GM21717 (cell line): ENCODE measurements around the gene FLRT2.

Experiments used
- ATAC-seq: cut with Tn5 transposase; IDR thresholded peaks from one replicate; pipeline ENCODE4 v1.9.1; 2021; ENCODE audit warnings: mild to moderate bottlenecking, moderate library complexity; ENCODE audit not compliant: unreplicated experiment

Gene FLRT2

DNA sequence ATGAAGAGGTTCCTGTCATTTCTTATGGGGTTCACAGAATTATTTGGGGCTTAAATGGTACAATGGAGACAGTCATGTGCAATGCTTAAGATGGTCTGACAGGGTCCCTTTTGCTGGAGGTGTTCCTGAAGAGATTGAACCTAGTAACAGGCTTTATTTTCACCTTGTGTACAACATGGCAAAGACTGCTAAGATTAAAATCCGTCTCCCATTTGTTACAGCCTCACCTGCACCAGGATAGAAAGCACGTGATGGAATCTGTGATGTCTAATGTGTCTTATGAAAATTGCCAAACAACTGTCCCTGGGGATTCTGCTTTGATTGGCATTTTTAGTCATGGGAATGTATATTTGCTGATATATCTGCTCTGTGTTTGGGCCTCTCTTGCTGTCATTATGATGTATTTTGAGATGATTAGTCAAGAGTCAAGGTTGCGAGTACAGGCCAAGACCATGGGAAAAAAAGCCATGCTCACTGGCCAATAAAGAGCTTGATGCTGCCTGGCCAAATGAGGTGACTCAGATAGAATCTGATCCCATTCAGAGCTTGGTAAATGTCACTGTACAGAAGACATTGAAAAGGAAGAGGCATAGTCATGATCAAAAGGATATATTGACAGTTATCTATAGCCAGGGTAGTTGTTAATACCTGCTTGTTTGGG lies 96.1 kb downstream of the FLRT2 start:
- no peak for ATAC-seq

DNA sequence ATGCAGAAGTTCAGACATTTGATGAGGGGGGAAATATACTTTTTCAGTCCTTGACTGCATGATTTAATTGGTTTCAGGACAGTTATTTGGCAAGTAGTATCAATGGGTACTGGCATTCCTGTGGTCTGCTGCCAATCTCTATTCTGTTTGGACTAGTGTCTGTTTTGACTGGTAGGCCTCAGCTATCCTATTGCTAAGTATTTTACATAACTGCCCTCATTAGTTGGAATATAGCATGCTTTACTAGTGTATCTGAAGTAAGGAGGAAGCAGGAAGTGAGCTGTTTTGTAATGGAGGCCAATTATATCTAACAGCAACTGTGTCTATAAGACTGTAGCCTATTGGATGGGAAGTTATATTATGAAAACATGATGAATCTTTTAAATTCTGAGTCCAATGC lies 104.3 kb downstream of the FLRT2 start:
- ATAC-seq: no peak

DNA sequence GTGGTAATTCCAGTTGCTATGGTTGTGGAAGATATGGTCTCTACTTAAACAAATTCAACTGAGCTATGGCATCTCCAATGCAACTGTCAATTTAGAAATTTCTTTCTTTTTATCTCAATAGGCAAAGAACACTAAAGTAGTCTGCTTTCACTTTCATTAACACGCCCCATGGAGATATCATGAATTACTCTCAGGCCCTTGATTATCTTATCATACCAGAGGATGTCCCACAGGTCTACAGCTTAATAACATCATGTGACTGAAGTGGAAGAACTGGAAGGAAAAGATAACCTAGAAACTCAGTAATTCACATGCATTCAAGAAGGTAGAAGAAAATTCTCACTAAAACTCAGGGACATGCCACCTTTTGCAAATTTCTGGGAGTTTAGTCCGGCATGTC lies 114.3 kb downstream of the FLRT2 start:
- ATAC-seq: no peak

DNA sequence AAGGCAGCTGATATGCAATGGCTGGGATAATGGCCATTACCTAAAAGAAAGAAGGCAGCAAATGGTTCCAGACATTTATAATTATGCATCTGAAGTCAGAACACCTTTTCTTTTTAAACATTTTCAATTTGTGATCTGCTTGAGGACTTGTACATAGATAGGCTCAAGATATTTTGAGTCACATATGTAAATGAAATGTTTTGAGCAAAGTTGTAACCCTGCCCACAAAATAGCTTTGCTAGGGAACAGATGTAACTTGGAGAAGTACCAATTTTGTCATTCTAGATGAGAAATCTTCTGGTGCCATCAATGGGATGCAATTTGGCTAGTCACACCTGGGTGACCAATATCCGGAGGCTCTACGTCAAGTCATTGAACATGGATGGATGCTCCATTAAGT lies 123.1 kb downstream of the FLRT2 start:
- no peak for ATAC-seq

DNA sequence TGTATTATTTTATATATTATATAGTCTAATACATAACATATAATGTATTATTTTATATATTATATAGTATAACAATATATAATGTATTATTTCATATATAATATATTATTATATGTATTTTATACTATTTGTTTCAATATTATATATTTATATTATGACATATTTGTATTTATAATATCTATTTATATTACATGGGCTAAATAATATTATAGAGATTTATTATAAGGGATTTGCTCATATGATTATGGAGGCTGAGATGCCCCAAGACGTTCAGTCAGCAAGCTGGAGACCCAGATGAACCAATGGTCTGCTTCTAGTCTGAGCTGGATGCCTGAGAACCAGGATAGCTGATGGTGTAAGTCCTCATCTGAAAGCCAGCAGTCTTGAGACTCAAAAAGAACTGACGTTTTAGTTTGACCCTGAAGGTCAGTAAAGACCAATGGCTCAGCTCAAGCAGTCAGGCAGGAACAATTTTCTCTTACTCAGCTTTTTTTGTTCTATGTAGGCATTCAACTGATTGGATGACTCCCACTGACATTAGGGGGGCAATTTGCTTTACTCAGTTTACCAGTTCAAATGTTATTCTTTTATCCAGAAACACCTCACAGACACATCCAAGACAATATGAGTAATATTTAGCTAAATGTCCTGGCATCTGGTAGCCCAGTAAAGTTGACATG lies 130.4 kb downstream of the FLRT2 start:
- ATAC-seq: no peak

DNA sequence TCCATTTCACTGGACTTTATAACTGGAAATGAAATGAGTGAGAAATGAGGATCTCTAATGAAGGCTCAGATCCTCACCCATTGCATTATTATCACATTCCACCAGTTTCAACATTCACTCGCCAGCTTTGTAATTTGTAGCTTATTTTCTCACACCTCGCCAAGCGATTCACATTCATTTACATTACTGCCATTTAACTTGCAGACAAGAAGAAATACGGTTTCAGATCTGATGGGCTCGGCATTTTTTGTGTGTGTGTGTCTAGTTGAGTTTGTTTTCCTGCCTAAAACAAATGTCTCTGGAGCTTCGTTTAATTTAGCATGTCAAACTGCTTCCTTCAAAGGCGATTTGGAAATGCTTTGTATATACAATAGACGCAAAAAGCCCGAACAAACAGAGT lies 132.2 kb downstream of the FLRT2 start:
- ATAC-seq: no peak

DNA sequence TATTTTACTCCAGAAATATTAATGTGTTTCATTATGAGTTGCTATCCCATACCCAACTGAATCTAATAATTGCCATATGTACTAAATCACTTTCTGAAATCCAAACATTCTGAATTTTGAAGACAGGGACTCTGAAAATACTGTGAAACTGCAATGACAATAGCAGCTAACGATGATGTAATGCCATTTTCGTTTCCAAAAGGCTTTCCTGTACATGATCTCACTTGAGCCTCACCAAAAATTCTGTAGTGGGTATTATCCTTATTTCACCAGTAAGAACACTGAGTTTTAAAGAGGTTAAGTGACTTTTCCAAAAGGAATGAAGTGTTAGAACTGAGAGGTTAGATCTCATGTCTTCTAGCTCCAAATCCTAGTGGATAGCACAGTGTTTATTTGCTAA lies 133.3 kb downstream of the FLRT2 start:
- no peak for ATAC-seq

DNA sequence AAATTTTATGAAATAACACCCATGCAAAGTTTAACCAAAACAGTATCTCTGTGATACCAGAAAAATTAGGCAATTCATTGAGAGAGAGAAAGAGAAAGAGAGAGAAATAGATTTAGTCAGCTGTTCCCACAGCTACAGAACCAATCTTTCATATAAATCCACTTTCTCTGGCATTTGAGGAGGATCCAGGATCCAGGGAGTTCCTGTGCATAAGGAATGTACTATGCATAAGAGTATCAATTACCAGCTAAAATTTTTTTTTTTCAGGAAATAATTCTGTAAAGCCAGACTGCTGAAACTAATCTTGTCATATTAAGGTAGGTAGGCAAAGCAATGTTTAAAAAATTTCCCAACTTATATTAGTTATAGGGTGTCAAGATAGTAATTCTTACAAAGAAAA lies 133.7 kb downstream of the FLRT2 start:
- no peak for ATAC-seq

DNA sequence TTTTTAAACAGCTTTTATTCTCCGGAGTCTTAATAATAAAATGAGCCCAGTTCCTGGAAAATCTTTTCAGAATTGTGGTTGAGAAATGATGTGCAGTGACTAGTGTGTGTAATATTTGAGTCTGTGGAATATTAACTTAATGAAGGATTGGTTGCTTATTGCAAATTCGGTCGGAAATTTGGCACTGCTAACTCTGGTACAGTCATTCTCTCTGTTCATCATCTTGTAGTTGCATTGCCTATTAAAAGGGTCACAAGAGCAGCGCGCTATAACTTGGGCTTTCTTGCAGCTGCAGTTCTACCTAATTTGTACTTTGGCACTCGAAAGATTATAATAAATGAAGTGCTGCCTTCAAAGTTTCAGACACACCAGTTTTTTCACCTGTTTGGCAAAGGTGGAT lies 146.0 kb downstream of the FLRT2 start:
- no peak for ATAC-seq

DNA sequence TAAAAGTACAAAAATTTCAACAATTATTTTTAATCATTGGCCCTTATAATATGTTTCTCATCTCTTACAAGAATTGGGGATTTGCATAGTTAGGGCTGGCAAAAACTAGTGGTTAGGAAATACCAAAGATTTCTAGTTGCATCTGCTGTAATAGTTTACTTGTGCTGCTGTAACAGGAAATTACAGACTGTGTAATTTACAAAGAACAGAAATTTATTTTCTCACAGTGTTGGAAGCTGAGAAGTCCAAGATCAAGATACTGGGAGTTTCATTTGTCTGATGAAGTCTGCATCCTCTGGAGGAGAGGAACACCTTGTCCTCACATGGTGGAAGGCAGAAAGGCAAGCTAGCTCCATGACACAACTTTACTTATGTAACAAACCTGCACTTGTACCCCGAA lies 157.0 kb downstream of the FLRT2 start:
- ATAC-seq: no peak

DNA sequence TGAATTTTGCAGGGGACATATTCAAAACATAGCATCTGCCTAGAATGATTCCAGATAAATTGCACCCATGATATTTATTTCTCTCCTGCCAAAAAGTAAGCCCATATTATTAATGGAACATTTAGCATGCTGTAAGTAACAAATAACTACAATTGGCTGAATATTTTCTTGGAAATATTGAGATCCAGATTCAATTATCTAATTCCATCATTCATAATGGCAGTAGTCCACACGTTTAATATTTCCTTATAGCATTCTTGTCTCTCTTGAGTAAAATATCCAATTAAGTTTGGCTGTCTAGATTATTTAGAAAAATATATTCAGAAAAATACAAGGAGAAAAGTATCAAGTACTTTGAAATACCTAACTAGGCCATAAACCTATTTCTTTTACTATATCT lies 157.5 kb downstream of the FLRT2 start:
- no peak for ATAC-seq

DNA sequence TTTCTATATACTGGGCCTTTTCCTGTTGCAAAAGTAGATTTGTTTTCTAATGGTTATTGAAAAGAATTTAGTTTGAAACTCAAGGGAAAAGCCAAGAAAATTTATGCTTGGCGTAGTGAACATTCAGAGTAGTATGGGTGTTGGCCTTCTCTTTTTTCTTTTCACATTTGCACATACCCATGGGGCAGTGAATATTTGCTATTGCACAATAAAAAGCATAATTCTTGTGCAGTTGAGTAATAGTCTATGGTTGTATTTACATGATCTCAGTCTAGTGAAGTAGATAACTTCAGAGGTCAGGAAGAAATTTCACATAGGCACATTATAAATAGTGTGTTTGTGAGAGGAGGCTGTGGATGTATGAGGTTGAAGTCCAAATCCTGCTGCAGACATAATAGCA lies 158.1 kb downstream of the FLRT2 start:
- ATAC-seq: no peak

DNA sequence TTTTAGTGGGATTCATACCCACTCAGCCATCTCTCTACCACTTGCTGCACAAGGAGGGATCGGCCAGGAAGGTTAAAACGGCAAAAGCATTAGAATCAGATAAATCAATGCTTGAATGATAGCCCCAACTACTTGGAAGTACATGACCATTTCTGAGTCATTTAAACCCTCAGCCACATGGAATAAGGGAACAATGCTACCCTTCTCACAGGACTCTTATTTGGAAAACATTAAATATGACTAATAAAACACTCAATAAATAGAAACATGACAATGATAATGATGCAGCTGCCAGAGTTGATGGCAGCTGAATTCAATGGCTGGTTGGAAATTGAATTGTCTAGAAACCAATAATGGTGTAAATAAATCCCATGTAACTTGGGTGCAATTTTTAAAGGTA lies 165.4 kb downstream of the FLRT2 start:
- no peak for ATAC-seq

DNA sequence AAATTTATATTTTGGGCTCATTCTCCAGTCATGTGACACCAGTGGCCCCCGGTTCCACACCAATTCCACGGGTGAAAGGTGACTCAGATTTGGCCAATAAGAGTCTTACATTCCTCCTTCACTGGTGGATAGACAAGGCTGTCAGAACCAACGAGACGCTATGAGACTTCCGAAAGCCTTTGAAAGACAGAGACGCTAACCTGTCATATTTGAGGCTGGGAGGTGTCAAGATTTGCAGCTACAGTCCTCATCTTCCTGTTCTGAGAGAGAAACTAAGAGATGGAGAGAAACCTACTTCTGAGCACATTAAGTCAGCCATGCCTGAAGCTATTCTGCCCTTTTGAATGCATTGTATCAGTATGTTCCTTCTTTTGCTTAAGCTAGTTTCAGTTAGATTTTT lies 171.2 kb downstream of the FLRT2 start:
- no peak for ATAC-seq

DNA sequence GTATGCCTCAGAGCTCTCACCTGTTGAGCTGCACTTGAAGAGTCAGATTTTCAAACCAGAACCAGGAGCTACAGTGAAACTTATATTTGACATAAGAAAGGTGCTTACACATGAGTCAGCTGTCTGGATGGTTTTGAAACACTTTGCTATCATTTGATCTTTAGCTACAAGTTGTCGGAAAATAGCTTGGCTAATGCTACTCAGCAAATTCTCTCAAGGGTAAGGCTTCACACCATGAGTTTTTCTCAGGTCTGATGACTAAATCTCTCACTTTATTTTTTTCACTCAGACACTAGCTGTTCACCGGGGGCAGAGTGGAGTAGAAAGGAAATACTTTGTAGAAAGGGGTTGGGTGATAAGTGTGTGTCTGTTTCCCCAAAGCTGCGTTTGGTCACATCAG lies 171.8 kb downstream of the FLRT2 start:
- ATAC-seq: no peak

DNA sequence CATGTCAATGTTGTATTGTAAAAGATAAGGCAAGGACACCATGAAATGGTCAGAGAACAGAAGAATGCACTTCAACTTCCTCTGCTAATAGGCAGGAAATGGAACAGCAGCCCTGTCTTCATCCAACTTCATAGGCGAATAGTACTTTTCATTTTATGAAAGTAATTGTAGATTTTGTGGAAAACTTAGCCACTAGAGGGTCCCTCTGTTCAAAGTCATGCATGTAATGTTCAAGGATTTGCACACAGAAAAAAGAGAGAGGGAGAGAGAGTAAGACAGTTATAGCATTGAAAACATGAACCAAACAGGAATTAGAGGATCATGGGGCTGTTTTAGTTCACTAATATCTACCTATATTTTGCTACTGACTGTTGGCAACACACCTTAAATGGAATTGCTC lies 172.2 kb downstream of the FLRT2 start:
- no peak for ATAC-seq

DNA sequence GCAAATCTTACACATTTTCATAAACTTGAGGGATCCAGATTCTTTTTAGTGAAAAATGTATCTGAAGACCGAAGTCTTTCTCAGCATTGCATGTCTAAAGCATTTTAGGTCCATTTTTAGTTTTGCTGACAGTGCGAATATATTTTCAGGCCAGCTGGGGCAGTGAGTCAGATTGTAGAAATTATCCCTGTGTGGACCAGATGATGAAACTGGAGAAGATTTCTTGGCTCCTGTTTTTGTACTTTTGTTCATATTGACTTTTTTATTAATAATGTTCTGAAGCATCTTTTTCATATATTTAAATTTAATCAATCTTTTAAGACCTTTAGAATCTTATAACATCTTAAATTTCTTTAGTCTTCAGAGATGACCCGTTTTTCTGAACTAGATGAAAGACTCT lies 173.1 kb downstream of the FLRT2 start:
- ATAC-seq: no peak
